Rectal smooth muscle tissue (tissue), 1 donor: ENCODE results near the gene CCDC88B.

Source experiments
- H3K27ac ChIP-seq: one replicate; pipeline ENCODE4 v1.7.0; 2013; ENCODE audit warnings: low read depth, low read length, inconsistent platforms
- H3K27me3 ChIP-seq: one replicate; pipeline ENCODE4 v1.7.0; 2013; ENCODE audit warnings: low read length; ENCODE audit not compliant: control insufficient read depth, insufficient read depth
- H3K36me3 ChIP-seq: one replicate; pipeline ENCODE4 v1.7.0; 2013; ENCODE audit warnings: low read length; ENCODE audit not compliant: control insufficient read depth, insufficient read depth
- H3K4me1 ChIP-seq: one replicate; pipeline ENCODE4 v1.7.0; 2013; ENCODE audit warnings: low read length; ENCODE audit not compliant: control insufficient read depth, insufficient read depth
- H3K4me3 ChIP-seq: one replicate; pipeline ENCODE4 v1.7.0; 2013; ENCODE audit warnings: low read length
- H3K9ac ChIP-seq: one replicate; pipeline ENCODE4 v1.7.0; 2013; ENCODE audit warnings: low read length

CCDC88B gene

GRCh38 chr11:64347193-64347867 is 7.3 kb downstream of the CCDC88B start:
- Histone ChIP-seq H3K36me3 (peaks cover 2% of the 10 kb centered on the region), H3K9ac (no peak overlapping the region), H3K27ac (no peak overlapping the region), H3K27me3 (no peaks in the 10 kb centered on the region), H3K4me1 (peaks cover 5% of the 10 kb centered on the region), H3K4me3 (no peak overlapping the region)

- no peak overlapping the region for H3K27ac ChIP-seq
- no peak overlapping the region for H3K9ac ChIP-seq
- H3K4me1 ChIP-seq = no peaks in the 10 kb centered on the region
- peaks cover 2% of the 10 kb centered on the region for H3K36me3 ChIP-seq
- H3K4me3 ChIP-seq = no peak overlapping the region
- H3K27me3 ChIP-seq = no peaks in the 10 kb centered on the region
Measured at GRCh38 chr11:64348383-64349024, 8.5 kb downstream of the CCDC88B start.

DNA sequence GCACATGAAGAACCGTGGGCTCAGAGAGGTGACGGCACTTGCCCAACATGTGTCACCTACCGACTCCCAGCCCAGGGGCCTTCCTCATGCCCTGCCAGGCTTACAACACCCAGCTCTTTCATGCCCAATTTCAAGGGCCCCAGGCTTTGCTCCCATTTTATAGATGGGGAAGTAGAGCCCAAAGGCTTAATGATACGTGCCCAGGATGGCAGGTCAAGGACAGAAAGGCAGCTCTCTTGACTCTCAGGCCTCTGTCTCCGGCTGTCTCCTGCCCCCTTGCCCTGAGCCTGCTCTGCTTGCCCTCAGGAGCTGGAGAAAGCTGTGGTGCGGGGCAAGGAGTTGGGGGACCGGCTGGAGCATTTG is 9.0 kb downstream of the CCDC88B start:
- Histone ChIP-seq H3K27ac (no peak overlapping the region), H3K36me3 (peaks cover 2% of the 10 kb centered on the region), H3K27me3 (no peaks in the 10 kb centered on the region), H3K4me1 (no peaks in the 10 kb centered on the region), H3K9ac (no peak overlapping the region), H3K4me3 (no peak overlapping the region)

DNA sequence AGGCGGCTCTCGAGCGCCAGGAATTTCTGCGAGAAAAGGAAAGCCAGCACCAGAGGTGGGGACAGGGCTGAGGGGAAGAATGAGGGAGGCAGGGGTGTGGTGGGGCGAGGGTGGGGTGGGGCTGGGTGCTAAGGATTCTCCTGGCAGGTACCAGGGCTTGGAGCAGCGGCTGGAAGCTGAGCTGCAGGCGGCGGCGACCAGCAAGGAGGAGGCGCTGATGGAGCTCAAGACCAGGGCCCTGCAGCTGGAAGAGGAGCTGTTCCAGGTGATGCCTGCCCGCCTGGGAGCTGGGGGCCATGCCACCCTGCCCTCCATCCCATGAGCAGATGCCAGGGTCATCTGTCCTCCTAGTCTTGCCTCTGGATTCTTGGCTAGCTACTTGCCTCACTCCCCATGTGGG is 9.4 kb downstream of the CCDC88B start:
- Histone ChIP-seq H3K4me3 (no peak overlapping the region), H3K27me3 (no peaks in the 10 kb centered on the region), H3K4me1 (no peaks in the 10 kb centered on the region), H3K27ac (no peak overlapping the region), H3K36me3 (peaks cover 2% of the 10 kb centered on the region), H3K9ac (no peak overlapping the region)

GRCh38 chr11:64351136-64351631 is 11.2 kb downstream of the CCDC88B start:
- Histone ChIP-seq H3K4me3 (no peak overlapping the region), H3K27me3 (no peaks in the 10 kb centered on the region), H3K36me3 (peaks cover 2% of the 10 kb centered on the region), H3K9ac (no peak overlapping the region), H3K27ac (no peak overlapping the region), H3K4me1 (peaks cover 3% of the 10 kb centered on the region)

GRCh38 chr11:64352099-64352994 is 12.3 kb downstream of the CCDC88B start:
- peaks cover 3% of the 10 kb centered on the region for H3K4me1 ChIP-seq
- no peaks in the 10 kb centered on the region for H3K27me3 ChIP-seq
- H3K36me3 ChIP-seq = no peaks in the 10 kb centered on the region
- no peak overlapping the region for H3K27ac ChIP-seq
- H3K4me3 ChIP-seq = no peak overlapping the region
- no peak overlapping the region for H3K9ac ChIP-seq

GRCh38 chr11:64352995-64353714 is 13.2 kb downstream of the CCDC88B start:
- Histone ChIP-seq H3K9ac (no peak overlapping the region), H3K27me3 (no peaks in the 10 kb centered on the region), H3K4me1 (peaks cover 3% of the 10 kb centered on the region), H3K4me3 (no peak overlapping the region), H3K36me3 (no peaks in the 10 kb centered on the region), H3K27ac (no peak overlapping the region)

- H3K4me3 ChIP-seq = no peak overlapping the region
- no peaks in the 10 kb centered on the region for H3K27me3 ChIP-seq
- H3K36me3 ChIP-seq = no peaks in the 10 kb centered on the region
- peaks cover 7% of the 10 kb centered on the region for H3K4me1 ChIP-seq
- no peak overlapping the region for H3K27ac ChIP-seq
- H3K9ac ChIP-seq = no peak overlapping the region
Measured at GRCh38 chr11:64353715-64354506, 13.9 kb downstream of the CCDC88B start.

DNA sequence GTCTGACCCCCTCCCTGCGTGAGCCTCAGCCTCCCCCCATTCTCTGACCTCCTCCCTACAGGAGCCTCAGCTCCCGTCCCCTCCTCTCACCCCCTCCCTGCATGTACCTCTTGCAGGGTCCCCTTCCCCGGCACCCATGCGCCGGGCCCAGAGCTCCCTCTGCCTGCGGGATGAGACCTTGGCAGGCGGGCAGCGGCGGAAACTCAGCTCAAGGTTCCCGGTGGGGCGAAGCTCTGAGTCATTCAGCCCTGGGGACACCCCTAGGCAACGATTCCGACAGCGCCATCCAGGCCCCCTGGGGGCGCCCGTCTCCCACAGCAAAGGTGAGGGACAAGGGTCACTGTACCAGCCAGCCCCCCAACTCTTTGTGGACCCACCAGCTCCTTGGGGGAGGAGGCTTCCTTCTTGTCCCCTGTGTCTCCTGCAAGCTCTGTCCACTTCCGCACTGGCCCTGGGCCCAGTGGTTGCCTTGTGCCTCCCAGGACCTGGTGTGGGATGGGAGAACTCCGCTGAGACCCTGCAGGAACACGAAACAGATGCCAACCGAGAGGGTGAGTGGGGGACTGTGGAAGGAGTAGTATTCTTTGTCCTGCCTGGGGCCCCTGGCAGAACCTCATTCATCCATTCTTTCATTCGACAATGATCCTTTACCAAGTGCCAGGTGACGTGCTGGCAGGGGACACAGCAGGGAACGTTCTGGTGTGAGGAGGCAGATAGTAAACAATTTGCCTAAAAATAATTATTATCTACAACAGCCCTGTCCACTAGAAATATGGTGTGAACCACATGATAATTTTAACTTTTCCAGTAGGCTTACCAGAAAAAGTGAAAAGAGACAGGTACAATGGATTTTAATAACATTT is 15.3 kb downstream of the CCDC88B start:
- peak overlapping the region; percentile 17 for H3K4me3 ChIP-seq
- no peaks in the 10 kb centered on the region for H3K27me3 ChIP-seq
- no peak overlapping the region for H3K9ac ChIP-seq
- peak overlapping the region; percentile 15 for H3K27ac ChIP-seq
- no peaks in the 10 kb centered on the region for H3K36me3 ChIP-seq
- H3K4me1 ChIP-seq = peaks cover 7% of the 10 kb centered on the region

GRCh38 chr11:64356498-64357411 is 16.8 kb downstream of the CCDC88B start:
- Histone ChIP-seq H3K27me3 (no peaks in the 10 kb centered on the region), H3K36me3 (peaks cover 5% of the 10 kb centered on the region), H3K4me1 (peaks cover 7% of the 10 kb centered on the region), H3K9ac (no peak overlapping the region), H3K27ac (no peak overlapping the region), H3K4me3 (no peak overlapping the region)
